Psoas muscle (tissue), 8 donors: Measurements from ENCODE around the gene ELP1. TPM values are rescaled to one million over a fixed set of nuclear protein-coding genes. Genes with fewer than 3 reads are reported as not detected.

ENCODE experiments used
- ATAC-seq, 4 donors: fragments of 200-7000 bp; cut with Tn5 transposase; one replicate each; pipeline ENCODE4 v1.9.1; 2020; ENCODE audit warnings: moderate library complexity in 3 of 4, mild to moderate bottlenecking in 2 of 4
- DNase-seq, 2 donors: peaks; one replicate each; pipeline ENCODE4 v3.0.0-alpha.2; 2020
- H3K27ac ChIP-seq: fragments of 200-600 bp; one replicate; pipeline ENCODE4 v1.8.0; 2022
- H3K27me3 ChIP-seq, 3 donors: fragments of 200-600 bp in 1 of 3; one replicate each; pipeline versions ENCODE4 v1.6.1 to v1.8.0; 2013 to 2022; ENCODE audit warnings: low read length in 2 of 3, mild to moderate bottlenecking in 2 of 3, moderate library complexity in 1 of 3; ENCODE audit not compliant: insufficient read depth in 3 of 3
- H3K36me3 ChIP-seq, 2 donors: fragments of 200-600 bp in 1 of 2; one replicate each; pipeline versions ENCODE4 v1.6.1 to v1.8.0; 2013 to 2022; ENCODE audit warnings: low read depth in 1 of 2, mild to moderate bottlenecking in 1 of 2, moderate library complexity in 1 of 2; ENCODE audit not compliant: insufficient read depth in 1 of 2
- H3K4me1 ChIP-seq: fragments of 200-600 bp; one replicate; pipeline ENCODE4 v1.8.0; 2022
- H3K4me3 ChIP-seq: fragments of 200-600 bp; one replicate; pipeline ENCODE4 v1.8.0; 2022; ENCODE audit warnings: mild to moderate bottlenecking
- H3K9me3 ChIP-seq: fragments of 200-600 bp; one replicate; pipeline ENCODE4 v1.8.0; 2022
- WGBS, 3 donors: extraction: QIAGEN DNeasy Blood & Tissue Kit; methylation state at CpG; one replicate each; pipeline versions ENCODE4 v1.1.6 to v1.1.7; 2013; 5-methylcytosine and 5-hydroxymethylcytosine counted together
- intact Hi-C, 2 donors: fragments of 100-400 bp; cut with DNase I; formaldehyde crosslinking; loops; one replicate each; pipeline versions ENCODE4 v1.11.0 to v1.14.2; 2022
- polyA plus RNA-seq, 3 donors: library from polyadenylated mRNA; stranded (reverse); fragments of 200-250 nt; gene quantifications; one replicate each; pipeline ENCODE4 v1.2.3, GENCODE V29; 2013
- total RNA-seq, 4 donors: library from RNA; stranded (reverse); fragmentation: NEBNext Ultra II Directional in 2 of 4; extraction: Animal tissue kit (Norgen Biotek cat#: 25700) in 2 of 4; gene quantifications; one replicate each; pipeline versions ENCODE4 v1.2.1 to v1.2.4, GENCODE V29; 2021 to 2023
- TF ChIP-seq, protein P1 (sequence below): fragments of 200-600 bp; IDR thresholded peaks from one replicate; pipeline ENCODE4 v1.8.0; 2022; ENCODE audit warnings: antibody characterized with exemption
- donor health status: healthy with polysubstance abuse.
- donor health status: DM: no; HTN: no; CAD: no; lungs with moderate emphysema.
- donor health status: Bipolar disorder and iron deficiency.
- donor health status: healthy.
- donor health status: DM: yes; HTN: yes; CAD: no.
- donor health status: DM: no; HTN: no; CAD: no.
- donor health status: DM: no; HTN: no; CAD: no.
- donor health status: DM: yes; HTN: yes; CAD: no.

ELP1 gene
- total and polyA plus RNA-seq, 7 donors: 9.6 to 21.0 (median 16.8) TPM

- no peak overlapping the region for H3K4me3 ChIP-seq
These were observed 17.7 kb upstream of the ELP1 start for GRCh38 chr9:108951578-108951977.

DNA sequence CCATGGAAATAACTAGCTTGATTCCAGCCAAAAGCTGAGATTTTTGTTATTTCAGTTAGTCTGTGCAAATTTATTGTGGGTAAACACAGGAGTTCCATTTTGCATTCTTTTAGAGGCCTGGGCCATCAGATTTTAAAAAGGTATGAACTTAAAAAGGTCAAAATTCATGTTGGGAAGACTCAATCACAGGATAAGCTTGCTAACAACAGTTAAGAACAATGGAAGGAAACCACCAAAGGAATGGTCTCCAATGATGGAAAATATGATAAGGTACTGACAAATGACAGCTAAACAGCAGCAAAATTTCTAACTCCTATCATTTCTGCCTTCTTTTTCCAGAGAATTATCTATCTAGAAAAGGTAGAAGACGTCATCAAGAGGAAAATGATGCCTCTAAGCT lies 16.2 kb upstream of the ELP1 start:
- ATAC-seq: no peak
- H3K4me3 ChIP-seq: no peak overlapping the region
- no peaks in the 10 kb centered on the region for H3K9me3 ChIP-seq
- TF ChIP-seq, protein P1, sequence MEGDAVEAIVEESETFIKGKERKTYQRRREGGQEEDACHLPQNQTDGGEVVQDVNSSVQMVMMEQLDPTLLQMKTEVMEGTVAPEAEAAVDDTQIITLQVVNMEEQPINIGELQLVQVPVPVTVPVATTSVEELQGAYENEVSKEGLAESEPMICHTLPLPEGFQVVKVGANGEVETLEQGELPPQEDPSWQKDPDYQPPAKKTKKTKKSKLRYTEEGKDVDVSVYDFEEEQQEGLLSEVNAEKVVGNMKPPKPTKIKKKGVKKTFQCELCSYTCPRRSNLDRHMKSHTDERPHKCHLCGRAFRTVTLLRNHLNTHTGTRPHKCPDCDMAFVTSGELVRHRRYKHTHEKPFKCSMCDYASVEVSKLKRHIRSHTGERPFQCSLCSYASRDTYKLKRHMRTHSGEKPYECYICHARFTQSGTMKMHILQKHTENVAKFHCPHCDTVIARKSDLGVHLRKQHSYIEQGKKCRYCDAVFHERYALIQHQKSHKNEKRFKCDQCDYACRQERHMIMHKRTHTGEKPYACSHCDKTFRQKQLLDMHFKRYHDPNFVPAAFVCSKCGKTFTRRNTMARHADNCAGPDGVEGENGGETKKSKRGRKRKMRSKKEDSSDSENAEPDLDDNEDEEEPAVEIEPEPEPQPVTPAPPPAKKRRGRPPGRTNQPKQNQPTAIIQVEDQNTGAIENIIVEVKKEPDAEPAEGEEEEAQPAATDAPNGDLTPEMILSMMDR: no peak
- WGBS, 3 donors: 65 to 91% (median 83%) methylated on average over 1 of the region's 1 CpG
- DNase-seq: no peak
- intact Hi-C loops: no loop called here
- no peaks in the 10 kb centered on the region for H3K27me3 ChIP-seq
- peaks cover 8% of the 10 kb centered on the region for H3K4me1 ChIP-seq
- H3K36me3 ChIP-seq: peaks cover 0 to 16% of the 10 kb centered on the region in 2 donors
- H3K27ac ChIP-seq: no peak overlapping the region

More at GRCh38 chr9:108951578-108951977, 17.7 kb upstream of the ELP1 start:
- no peak for ATAC-seq
- intact Hi-C loops: no loop called here
- H3K4me1 ChIP-seq: peaks cover 8% of the 10 kb centered on the region
- no peaks in the 10 kb centered on the region for H3K9me3 ChIP-seq
- H3K27me3 ChIP-seq: no peaks in the 10 kb centered on the region
- peaks cover 0 to 13% of the 10 kb centered on the region in 2 donors for H3K36me3 ChIP-seq
- 65 to 70% (median 70%) methylated on average over 2 of the region's 2 CpGs for WGBS, 3 donors
- TF ChIP-seq, protein P1: no peak
- DNase-seq: no peak
- no peak overlapping the region for H3K27ac ChIP-seq

DNA sequence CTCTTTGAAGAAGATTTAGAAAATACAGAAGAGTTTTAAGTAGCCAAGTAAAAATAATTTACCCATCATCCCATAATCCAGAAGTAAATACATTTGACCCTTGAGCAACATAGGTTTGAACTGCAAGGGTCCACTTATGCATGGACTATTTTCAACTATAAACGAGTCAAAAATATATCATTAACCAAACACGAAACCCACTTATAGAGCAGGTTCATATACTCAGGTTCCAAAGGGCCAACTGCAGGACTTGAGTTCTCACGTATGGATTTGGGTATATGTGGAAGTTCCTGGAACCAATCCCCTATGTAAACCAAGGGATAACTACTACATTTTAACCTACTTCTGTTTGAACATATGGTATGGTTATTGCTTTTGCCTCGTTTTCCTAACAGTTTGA lies 6.1 kb upstream of the ELP1 start:
- DNase-seq (no peak), ATAC-seq (no peak)
- 89 to 92% (median 89%) methylated on average over 4 of the region's 4 CpGs for WGBS, 3 donors
- H3K27me3 ChIP-seq: no peaks in the 10 kb centered on the region
- H3K9me3 ChIP-seq: no peaks in the 10 kb centered on the region
- peaks cover 0 to 81% of the 10 kb centered on the region in 2 donors for H3K36me3 ChIP-seq
- H3K4me1 ChIP-seq: peaks cover 5% of the 10 kb centered on the region
- H3K27ac ChIP-seq: no peak overlapping the region
- TF ChIP-seq, protein P1: no peak
- H3K4me3 ChIP-seq: no peak overlapping the region
- intact Hi-C loops: no loop called here

DNA sequence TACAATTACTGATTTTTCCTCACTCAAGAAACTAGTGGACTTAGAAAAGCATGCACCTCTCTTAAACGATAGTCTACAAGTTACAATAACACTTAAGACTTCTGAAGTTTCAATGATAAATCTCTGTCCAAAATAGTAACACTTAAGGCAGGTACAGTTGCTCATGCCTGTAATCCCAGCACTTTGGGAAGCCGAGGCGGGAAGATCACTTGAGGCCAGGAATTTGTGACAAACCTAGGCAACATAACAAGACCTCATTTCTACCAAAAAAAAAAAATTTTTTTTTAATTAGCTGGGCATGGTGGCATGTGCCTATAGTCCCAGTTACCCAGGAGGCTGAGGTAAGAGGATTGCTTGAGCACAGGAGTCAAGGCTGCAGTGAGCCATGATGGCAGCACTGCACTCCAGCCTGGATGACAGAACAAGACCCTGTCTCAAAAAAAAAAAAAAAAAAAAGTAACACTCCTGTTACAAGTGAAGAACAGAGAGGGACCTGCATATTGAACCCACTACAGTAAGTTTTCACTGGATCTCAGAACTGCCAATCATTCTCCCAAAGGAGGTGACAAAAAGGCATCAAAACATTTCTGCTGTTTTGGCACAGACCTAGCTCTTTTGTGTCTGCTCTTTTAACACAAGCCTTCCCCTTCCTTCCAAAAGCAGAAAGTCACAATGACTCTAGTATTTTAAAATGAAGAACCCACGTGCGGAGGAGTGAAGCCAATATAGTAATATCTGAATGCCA lies 3.8 kb upstream of the ELP1 start:
- DNase-seq (no peak), ATAC-seq (no peak)
- Histone ChIP-seq H3K9me3 (no peaks in the 10 kb centered on the region), H3K27me3 (no peaks in the 10 kb centered on the region), H3K27ac (no peak overlapping the region), H3K4me3 (no peak overlapping the region), H3K36me3 (peaks cover 0 to 60% of the 10 kb centered on the region in 2 donors), H3K4me1 (peaks cover 11% of the 10 kb centered on the region)
- 70 to 82% (median 77%) methylated on average over 5 of the region's 5 CpGs for WGBS, 3 donors
- intact Hi-C loops: no loop called here
- TF ChIP-seq, protein P1: no peak
